ENCODE data around the gene SLC6A6. TPM values are rescaled to one million over a fixed set of nuclear protein-coding genes. Genes with fewer than 3 reads are reported as not detected.

The SLC6A6 gene
- total RNA-seq, 1 donor from 2014 or later = 32.9 TPM

- Histone ChIP-seq H4K20me1 (ENCODE audit: low read depth) (peaks cover 78% of the 10 kb centered on the region), H3K4me2 (peak overlapping the region; percentile 62), H2AFZ (replicated peaks) (no peak overlapping the region), H3F3A (ENCODE audit: low read depth) (peaks cover 25% of the 10 kb centered on the region), H3K9me3 (ENCODE audit: low read depth) (no peaks in the 10 kb centered on the region), H3K4me3 (peak overlapping the region; percentile 11), H3K36me3 (no peaks in the 10 kb centered on the region), H3K27ac (no peak overlapping the region), H3K4me1 (peaks cover 24% of the 10 kb centered on the region), H3K27me3 (no peaks in the 10 kb centered on the region), H3K79me2 (ENCODE audit: low read depth) (peaks cover 26% of the 10 kb centered on the region), H3K9ac (no peak overlapping the region)
- Mint-ChIP-seq H3K4me1 (peaks cover 52% of the 10 kb centered on the region), H3K4me3 (peak overlapping the region; percentile 39), H3K27ac (no peak overlapping the region), H3K27me3 (ENCODE audit: insufficient read depth, low read depth) (no peaks in the 10 kb centered on the region), H3K9me3 (no peaks in the 10 kb centered on the region), H3K36me3 (peaks cover 2% of the 10 kb centered on the region)
- DNase-seq (ENCODE audit: low spot score) = peak; percentile 66
- TF ChIP-seq EZH2phosphoT487 (IDR thresholded peaks at IDR 0.05) = no peak
- no peak for TF ChIP-seq EZH2 (IDR thresholded peaks at IDR 0.05)
- no peak for TF ChIP-seq CTCF (IDR thresholded peaks at IDR 0.05)
Measured at GRCh38 chr3:14412831-14413380, 10.5 kb downstream of the SLC6A6 start.

GRCh38 chr3:14413381-14414071, 11.1 kb downstream of the SLC6A6 start:
- no peak overlapping the region for H3K27ac ChIP-seq
- peaks cover 2% of the 10 kb centered on the region for H3K36me3 Mint-ChIP-seq

GRCh38 chr3:14414846-14415464, 12.5 kb downstream of the SLC6A6 start:
- Histone ChIP-seq H3K9ac (no peak overlapping the region), H2AFZ (replicated peaks) (no peak overlapping the region), H3F3A (ENCODE audit: low read depth) (peaks cover 25% of the 10 kb centered on the region), H3K79me2 (ENCODE audit: low read depth) (peaks cover 18% of the 10 kb centered on the region), H3K36me3 (no peaks in the 10 kb centered on the region), H3K27me3 (no peaks in the 10 kb centered on the region), H3K4me2 (no peak overlapping the region), H3K9me3 (ENCODE audit: low read depth) (no peaks in the 10 kb centered on the region), H3K4me1 (peaks cover 24% of the 10 kb centered on the region), H4K20me1 (ENCODE audit: low read depth) (peaks cover 81% of the 10 kb centered on the region), H3K4me3 (no peak overlapping the region), H3K27ac (no peak overlapping the region)
- TF ChIP-seq EZH2 (IDR thresholded peaks at IDR 0.05) (no peak), CTCF (IDR thresholded peaks at IDR 0.05) (no peak), EZH2phosphoT487 (IDR thresholded peaks at IDR 0.05) (no peak)
- Mint-ChIP-seq H3K27ac (no peak overlapping the region), H3K9me3 (no peaks in the 10 kb centered on the region), H3K4me3 (peak overlapping the region; percentile 25), H3K27me3 (ENCODE audit: insufficient read depth, low read depth) (peaks cover 2% of the 10 kb centered on the region), H3K36me3 (peaks cover 3% of the 10 kb centered on the region), H3K4me1 (peaks cover 62% of the 10 kb centered on the region)
- no peak for DNase-seq (ENCODE audit: low spot score)

More at GRCh38 chr3:14413381-14414071, 11.1 kb downstream of the SLC6A6 start:
- Mint-ChIP-seq H3K9me3 (no peaks in the 10 kb centered on the region), H3K4me3 (peak overlapping the region; percentile 30), H3K27me3 (ENCODE audit: insufficient read depth, low read depth) (no peaks in the 10 kb centered on the region), H3K27ac (no peak overlapping the region), H3K4me1 (peaks cover 59% of the 10 kb centered on the region)
- peaks cover 24% of the 10 kb centered on the region for H3K4me1 ChIP-seq
- no peaks in the 10 kb centered on the region for H3K27me3 ChIP-seq
- no peaks in the 10 kb centered on the region for H3K36me3 ChIP-seq
- H3K4me2 ChIP-seq = peak overlapping the region; percentile 62
- peaks cover 25% of the 10 kb centered on the region for H3F3A ChIP-seq (ENCODE audit: low read depth)
- H3K4me3 ChIP-seq = peak overlapping the region; percentile 11
- H2AFZ ChIP-seq (replicated peaks) = no peak overlapping the region
- no peak for DNase-seq (ENCODE audit: low spot score)
- H3K9me3 ChIP-seq (ENCODE audit: low read depth) = no peaks in the 10 kb centered on the region
- H3K9ac ChIP-seq = no peak overlapping the region
- no peak for TF ChIP-seq EZH2phosphoT487 (IDR thresholded peaks at IDR 0.05)
- TF ChIP-seq CTCF (IDR thresholded peaks at IDR 0.05) = no peak
- no peak for TF ChIP-seq EZH2 (IDR thresholded peaks at IDR 0.05)
- peaks cover 20% of the 10 kb centered on the region for H3K79me2 ChIP-seq (ENCODE audit: low read depth)
- H4K20me1 ChIP-seq (ENCODE audit: low read depth) = peaks cover 80% of the 10 kb centered on the region

All from neural progenitor cell (in vitro differentiated cells).